Hematopoietic multipotent progenitor cell treated with erythropoietin and hydrocortisone succinate and interleukin-3 and kit ligand, for 15 days (in vitro differentiated cells): ENCODE data around the gene ERCC6L2.

Experiments
- DNase-seq: peaks from one replicate; pipeline ENCODE4 v3.0.0-alpha.2; 2015; ENCODE audit warnings: low spot score

Gene ERCC6L2

GRCh38 chr9:95875305-95876137, at the start of gene ERCC6L2:
TSS of gene ERCC6L2 (plus strand) at chr9:95875691. CDS start at chr9:95876039, 348 bp downstream.
- DNase-seq = peak; percentile 93

- no peak for DNase-seq
These were observed 49.2 kb upstream of the ERCC6L2 start for GRCh38 chr9:95826183-95826838.

- no peak for DNase-seq
These were observed 44.7 kb upstream of the ERCC6L2 start for GRCh38 chr9:95830768-95831167.

GRCh38 chr9:95831810-95832209, 43.7 kb upstream of the ERCC6L2 start:
- no peak for DNase-seq

- DNase-seq = no peak
These were observed 41.8 kb upstream of the ERCC6L2 start for GRCh38 chr9:95833546-95834178.

GRCh38 chr9:95834281-95834907, 41.1 kb upstream of the ERCC6L2 start:
- no peak for DNase-seq

- no peak for DNase-seq
These were observed 40.1 kb upstream of the ERCC6L2 start for GRCh38 chr9:95835393-95835792.

GRCh38 chr9:95836072-95836471, 39.4 kb upstream of the ERCC6L2 start:
- no peak for DNase-seq

- DNase-seq = no peak
These were observed 36.5 kb upstream of the ERCC6L2 start for GRCh38 chr9:95839012-95839411.

GRCh38 chr9:95840074-95840473, 35.4 kb upstream of the ERCC6L2 start:
- no peak for DNase-seq

GRCh38 chr9:95841377-95841776, 34.1 kb upstream of the ERCC6L2 start:
- DNase-seq = no peak

- no peak for DNase-seq
These were observed 29.7 kb upstream of the ERCC6L2 start for GRCh38 chr9:95845751-95846150.

- DNase-seq = no peak
These were observed 26.7 kb upstream of the ERCC6L2 start for GRCh38 chr9:95848764-95849163.

- DNase-seq = no peak
These were observed 23.1 kb upstream of the ERCC6L2 start for GRCh38 chr9:95852059-95853032.

GRCh38 chr9:95854386-95855020, 21.0 kb upstream of the ERCC6L2 start:
- no peak for DNase-seq

- no peak for DNase-seq
These were observed 19.5 kb upstream of the ERCC6L2 start for GRCh38 chr9:95855961-95856360.

GRCh38 chr9:95857124-95857523, 18.4 kb upstream of the ERCC6L2 start:
- DNase-seq = no peak

- no peak for DNase-seq
These were observed 17.6 kb upstream of the ERCC6L2 start for GRCh38 chr9:95857896-95858295.

- DNase-seq = no peak
These were observed 13.1 kb upstream of the ERCC6L2 start for GRCh38 chr9:95862343-95862742.

GRCh38 chr9:95864852-95865580, 10.5 kb upstream of the ERCC6L2 start:
- no peak for DNase-seq
